Cortex of kidney (tissue), 1 donor: Measurements from ENCODE around the gene ANP32B.
"Not testable (repeated sequence)": the region's sequence is repeated elsewhere in the genome, so short reads cannot be mapped to it uniquely, and the experiment has no call there.

Experiments used
- DNase-seq: peaks from one replicate; lab custom pipeline; 2025; lab: John Stamatoyannopoulos, UW

Gene ANP32B

GRCh38 chr9:97993000-97993399 lies 9.9 kb downstream of the ANP32B start:
- no peak for DNase-seq

DNA sequence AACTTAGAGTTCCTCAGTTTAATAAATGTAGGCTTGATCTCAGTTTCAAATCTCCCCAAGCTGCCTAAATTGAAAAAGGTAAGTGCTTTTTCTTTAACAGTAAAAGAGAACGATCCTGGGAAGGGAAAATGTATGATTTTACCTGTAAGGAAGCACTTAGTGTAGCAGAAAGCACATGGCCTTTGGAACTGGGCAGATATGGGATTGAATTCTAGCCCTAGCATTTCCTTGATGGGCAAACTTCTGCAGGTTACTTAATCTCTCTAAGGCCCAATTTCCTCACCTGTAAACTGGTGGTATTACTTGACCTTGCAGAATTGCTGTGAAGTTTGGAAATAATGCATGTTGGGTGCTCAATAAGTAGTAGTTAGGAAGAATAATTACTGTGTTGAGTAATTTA lies 11.6 kb downstream of the ANP32B start:
- DNase-seq = no peak

DNA sequence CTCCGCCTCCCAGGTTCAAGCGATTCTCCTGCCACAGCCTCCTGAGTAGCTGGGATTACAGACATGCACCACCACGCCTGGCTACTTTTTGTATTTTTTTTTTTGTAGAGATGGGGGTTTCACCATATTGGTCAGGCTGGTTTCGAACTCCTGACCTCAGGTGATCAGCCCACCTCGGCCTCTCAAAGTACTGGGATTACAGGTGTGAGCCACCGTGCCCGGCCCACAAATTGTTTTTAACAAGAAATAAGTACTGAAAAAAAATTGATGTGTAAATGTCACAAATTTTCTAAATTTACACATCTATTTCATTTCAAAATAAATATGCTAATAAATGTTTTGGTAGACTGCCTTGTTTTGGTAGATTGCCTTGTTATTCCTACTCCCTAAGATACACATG lies 13.5 kb downstream of the ANP32B start:
- not testable (repeated sequence) for DNase-seq

GRCh38 chr9:97997330-97998276 lies 14.5 kb downstream of the ANP32B start:
- no peak for DNase-seq

DNA sequence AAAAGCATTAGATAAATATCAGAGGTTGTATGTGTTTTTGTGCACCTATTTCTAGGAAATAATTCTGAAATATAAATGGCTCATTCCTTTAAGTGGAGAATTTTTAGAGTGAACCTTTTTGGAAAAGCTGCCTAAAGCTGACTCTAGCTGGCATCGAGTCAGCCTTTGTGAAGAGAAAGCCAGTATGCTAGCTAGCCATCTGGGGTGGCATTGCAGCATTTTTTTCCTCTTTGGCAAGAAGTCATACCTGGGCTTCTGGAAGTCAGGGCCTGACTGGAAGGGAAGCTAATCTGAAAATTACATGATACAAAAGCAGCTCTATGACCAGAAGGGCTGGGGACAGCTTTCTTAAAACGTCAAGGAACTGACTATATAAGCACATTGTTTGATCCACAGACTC lies 19.7 kb downstream of the ANP32B start:
- no peak for DNase-seq

- no peak for DNase-seq
These were observed 23.1 kb downstream of the ANP32B start for GRCh38 chr9:98006127-98006796.

DNA sequence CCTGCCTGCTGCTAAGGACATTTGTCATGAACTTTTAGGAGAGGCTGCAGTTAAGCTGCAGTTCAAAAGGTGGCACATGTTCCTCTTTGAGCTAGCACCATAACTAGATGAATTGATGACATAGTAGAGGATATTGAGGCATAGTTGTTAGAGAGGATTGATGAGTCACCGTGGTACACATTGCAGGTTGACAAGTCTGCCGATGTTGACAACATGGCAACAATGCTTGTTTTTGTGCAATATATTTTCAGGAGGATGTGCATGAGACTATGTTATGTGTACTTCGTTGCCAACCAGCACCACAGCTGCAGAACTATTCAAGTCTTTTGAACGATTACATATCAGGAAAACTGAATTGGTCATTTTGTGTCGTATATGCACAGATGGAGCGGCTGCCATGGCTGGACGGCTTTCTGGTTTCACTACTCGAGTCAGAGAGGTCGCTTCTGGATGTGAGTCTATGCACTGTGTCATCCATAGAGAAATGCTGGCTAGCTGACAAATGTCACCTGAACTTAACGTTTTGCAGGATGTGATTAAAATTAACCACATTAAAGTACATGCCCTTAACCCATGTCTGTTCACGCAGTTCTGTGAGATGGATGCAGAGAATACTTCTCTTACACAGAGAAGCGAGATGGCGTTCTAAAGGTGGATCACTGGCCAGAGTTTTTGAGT lies 24.2 kb downstream of the ANP32B start:
- DNase-seq = no peak

GRCh38 chr9:98008764-98009163 lies 25.6 kb downstream of the ANP32B start:
- no peak for DNase-seq

DNA sequence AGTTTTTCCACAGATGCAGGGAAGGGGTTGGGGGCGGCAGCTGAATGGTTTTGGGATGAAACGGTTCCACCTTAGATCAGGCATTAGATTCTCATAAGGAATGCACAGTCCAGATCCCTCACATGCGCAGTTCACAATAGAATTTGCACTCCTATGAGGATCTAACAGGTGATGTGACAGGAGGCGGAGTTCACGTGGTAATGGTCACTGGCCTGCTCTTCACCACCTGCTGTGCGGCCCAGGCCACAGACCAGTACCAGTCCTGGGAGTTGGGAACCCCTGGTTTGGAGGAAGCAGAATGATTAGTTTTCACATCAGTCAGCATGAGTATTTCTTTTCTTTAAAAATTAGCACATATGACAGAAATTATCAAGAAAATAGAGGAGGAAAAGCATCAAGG lies 26.3 kb downstream of the ANP32B start:
- DNase-seq = no peak

GRCh38 chr9:98009936-98010335 lies 26.8 kb downstream of the ANP32B start:
- no peak for DNase-seq

DNA sequence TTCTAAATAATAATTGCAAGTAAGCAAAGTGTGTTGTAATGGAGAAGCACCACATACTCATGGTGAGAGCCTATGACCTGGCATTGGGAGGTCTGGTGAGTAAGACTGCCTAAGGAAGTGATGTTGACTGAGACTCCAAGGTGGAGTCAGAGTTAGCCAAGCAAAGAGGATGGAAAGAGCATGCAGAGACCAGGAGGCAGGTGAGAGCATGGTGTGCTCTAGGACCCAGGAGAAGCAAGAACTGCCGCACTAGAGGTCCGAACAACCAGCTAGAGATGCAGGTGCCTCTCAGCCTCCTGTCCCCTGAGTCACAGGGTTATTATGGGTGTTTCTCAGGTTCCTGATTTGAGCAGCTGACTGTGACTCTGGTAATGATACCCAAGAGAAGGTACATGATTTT lies 27.3 kb downstream of the ANP32B start:
- DNase-seq = no peak

- no peak for DNase-seq
These were observed 28.0 kb downstream of the ANP32B start for GRCh38 chr9:98011122-98011521.

DNA sequence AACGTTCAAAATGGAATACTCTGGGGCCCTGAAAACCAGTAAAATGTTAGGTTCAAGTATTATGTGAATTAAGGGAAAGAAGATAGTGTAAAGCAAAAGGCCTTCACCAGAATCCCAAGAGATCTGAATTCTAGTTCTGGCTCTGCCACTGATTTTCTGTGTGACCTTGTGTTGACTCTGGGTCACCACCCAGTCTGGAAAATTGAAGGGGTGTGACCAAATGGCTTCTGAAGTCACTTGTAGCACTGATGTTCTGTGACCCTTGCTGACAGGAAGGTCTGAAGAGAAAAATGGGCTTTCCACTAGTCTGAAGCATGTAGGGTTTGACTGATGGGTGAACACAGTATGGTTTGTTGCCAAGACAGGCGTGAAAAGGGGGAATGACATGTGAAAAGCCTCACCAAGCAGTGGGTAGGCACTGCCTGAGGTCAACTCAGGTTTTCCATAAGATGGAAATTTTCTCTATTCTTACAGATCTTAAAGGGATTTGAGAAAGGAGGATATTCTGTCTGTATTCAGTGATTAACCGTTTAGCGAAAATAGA lies 33.1 kb downstream of the ANP32B start:
- DNase-seq = no peak

- DNase-seq = no peak
These were observed 34.2 kb downstream of the ANP32B start for GRCh38 chr9:98017306-98017705.

- no peak for DNase-seq
These were observed 35.2 kb downstream of the ANP32B start for GRCh38 chr9:98018347-98018746.

DNA sequence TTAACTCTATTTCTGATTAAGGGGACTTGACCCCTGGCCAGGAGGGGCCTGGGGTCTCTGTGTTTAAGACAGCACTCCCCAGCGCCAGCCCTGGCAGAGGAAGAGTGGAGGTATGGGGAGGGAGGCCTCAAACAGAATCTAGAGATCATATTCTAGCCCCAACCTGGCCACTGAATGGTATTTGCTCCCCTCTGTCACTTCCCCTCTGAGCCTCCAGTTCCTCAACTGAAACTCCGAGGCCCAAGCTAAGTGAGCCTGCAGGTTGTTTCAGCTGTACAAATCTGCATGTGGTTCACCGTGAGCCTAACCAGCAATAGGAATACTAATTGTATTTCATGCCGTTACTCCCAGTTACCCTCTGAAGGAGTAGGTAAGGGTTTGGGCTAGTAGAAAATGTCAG lies 36.0 kb downstream of the ANP32B start:
- DNase-seq = no peak

DNA sequence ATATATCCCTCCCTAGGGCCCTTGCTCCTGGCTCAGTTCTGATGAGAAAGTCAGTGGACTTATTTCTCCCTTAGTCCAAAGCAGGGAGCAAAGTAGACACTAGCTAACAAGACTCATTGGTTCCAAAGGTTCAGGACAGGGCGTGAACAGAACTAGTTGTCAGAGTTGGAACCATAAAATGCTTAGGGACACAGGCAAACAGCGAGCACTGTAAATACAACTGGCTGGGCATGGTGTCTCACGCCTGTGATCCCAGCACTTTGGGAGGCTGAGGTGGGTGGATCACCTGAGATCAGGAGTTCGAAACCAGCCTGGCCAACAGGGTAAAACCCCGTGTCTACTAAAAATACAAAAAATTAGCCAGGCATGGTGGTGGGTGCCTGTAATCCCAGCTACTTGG lies 36.7 kb downstream of the ANP32B start:
- not testable (repeated sequence) for DNase-seq

DNA sequence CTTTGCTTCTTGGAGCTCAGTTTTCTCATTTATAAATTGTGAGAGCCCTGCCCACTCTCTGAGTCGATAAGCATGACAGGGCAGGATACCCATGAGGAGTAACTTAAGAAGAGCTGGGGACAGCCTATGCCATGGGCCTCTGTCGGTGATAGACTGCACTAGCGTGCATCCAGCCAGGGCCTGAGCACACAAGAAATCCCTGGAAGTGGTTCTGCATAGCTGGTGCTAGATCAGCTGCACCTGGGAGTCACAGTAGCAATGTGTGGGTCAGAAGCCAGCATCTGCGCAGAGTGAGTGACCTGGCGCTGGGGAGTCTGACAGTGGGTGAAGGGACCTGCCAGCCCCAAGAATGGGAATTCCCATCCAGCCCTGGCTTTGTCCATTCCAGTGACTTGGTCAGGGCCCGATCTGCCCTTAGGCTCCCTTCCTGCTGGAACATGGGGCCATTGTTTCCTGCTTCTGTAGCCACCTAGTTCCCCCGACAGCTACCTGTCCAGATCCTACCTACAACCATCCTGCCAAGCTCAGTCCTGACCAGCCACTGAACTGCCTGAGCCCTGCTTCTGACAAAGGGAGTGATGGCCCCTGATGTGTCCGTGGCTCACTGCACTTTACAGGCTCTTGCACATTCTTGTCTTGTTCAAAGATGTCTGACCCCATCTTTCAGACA lies 37.5 kb downstream of the ANP32B start:
- no peak for DNase-seq

DNA sequence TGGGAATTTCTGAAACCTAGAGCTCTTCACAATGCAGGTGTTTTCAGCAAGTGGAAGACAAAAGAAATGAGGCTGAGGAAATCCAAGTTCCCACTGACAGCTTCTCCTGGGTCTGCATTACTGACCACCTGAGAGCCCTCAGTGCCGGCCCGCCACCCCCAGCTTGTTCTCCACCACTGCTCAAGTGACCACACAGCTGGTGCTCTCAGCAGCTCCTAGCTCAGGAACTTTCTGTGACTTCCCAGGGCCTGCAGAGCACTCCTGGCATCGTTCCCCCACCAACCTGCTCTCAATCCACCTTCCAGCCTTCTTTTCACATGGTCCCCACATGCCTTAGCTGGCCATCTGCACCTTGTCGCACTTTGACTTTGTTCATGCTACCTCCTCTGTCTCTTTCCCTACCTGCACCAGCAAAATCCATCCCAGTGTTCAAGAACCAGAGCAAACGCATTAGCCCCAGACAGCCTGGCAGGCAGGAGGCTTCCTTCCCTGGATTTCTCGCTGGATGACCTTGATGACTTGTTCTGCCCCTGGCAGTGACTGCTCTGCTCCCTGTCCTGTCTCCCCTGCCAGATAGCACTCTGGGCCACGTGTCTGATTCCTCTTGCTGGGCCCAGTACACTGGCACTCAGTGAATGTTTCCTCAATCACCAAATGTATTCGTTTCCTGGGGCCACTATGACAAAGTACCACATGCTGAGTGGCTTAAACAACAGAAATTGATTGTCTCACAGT lies 38.3 kb downstream of the ANP32B start:
- no peak for DNase-seq

- DNase-seq = no peak
These were observed 39.3 kb downstream of the ANP32B start for GRCh38 chr9:98022447-98022846.

DNA sequence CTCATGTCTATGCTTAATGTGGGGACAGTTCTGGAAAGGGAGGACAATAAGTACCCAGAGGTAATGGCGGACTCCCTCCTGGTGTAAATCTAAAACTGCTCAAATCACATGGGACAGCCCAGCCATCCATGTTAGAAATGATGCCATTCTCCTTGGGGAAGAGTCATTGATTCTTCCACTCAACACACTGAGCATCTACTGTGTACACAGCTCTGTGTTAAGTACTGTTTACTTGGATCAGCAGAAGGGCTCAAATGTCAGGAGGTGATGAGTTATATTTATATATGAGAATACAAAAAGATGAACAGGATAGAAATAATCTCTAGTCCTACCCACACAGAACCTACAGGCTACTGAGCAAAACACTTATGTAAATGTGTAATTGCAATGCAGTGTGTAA lies 41.6 kb downstream of the ANP32B start:
- no peak for DNase-seq
